Left renal pelvis (tissue), 4 donors: ENCODE results near the gene ITGA2. TPM values are rescaled to one million over a fixed set of nuclear protein-coding genes. Genes with fewer than 3 reads are reported as not detected.

Source experiments
- DNase-seq, 4 donors: peaks; one replicate each; pipeline ENCODE4 v3.0.0-alpha.2; 2013; ENCODE audit warnings: low read depth in 4 of 4, low spot score in 3 of 4
- polyA plus RNA-seq, 4 donors: library from polyadenylated mRNA; unstranded; fragments of 120-200 nt; gene quantifications; one replicate each; pipeline ENCODE4 v1.2.1, GENCODE V29; 2013; ENCODE audit not compliant: insufficient read length in 4 of 4

ITGA2 gene
- polyA plus RNA-seq, 4 donors = 8.3 to 33.8 (median 27.1) TPM

DNA sequence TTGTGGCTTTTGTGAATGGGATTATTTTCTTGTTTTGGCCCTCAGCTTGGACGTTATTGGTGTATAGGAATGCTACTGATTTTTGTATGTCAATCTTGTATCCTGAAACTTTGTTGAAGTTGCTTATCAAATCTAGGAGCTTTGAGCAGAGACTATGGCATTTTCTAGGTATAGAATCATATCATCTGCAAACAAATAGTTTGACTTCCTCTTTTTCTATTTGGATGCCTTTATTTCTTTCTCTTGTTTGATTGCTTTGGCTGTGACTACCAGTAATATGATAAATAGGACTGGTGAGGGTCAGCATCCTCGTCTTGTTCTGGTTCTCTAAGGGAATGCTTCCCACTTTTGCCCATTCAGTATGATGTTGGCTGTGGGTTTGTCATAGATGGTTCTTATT, 24.7 kb downstream of the ITGA2 start:
- no peak for DNase-seq

DNA sequence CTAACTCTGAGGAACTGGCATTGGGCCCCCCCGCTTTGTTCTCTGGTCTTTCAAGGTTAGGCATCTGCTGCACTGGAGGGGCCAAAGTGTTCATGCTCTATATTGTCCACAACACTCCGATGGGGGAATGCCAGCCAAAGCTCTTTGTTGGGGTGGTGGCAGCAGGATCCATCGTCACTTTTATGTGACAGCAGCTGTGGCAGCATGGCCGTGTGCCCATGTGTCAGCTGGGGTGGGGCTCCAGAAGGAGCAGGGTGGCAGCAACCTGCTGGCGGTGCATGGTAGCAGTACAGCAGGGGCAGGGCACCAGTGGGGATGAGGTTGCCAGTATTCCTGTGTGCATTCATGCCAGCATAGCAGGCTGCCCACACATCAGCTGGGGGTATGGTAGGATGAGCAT, 28.2 kb downstream of the ITGA2 start:
- DNase-seq = no peak

DNA sequence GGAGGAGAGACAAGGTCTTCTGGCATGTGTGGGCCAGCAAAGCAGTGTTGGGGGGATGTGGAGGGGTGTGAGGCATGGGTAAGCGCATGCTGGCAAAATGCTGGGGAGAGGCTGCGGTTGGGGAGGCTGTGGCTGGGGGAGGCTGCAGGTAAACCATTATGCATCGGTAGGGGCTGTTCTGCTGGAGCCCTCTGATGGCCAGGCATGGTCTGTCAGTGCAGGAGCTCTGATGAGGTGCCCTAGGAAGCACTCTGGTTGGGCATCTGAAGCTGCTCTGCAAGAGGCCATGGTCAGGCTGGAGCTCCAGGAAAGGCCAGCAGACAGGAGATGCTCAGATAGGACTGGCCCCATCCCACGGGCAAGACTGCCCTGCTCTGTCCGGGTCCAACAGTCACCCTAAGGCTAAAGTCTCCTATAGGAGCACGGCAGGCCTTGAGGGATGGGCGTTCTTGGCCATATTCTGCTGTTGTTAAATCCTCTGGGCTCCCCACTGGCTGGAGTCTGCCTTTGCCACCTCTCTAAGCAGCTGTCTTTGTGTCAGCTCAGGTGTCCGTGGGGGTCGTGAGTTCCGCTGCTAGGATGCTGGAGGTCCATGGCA, 28.7 kb downstream of the ITGA2 start:
- DNase-seq = no peak

DNA sequence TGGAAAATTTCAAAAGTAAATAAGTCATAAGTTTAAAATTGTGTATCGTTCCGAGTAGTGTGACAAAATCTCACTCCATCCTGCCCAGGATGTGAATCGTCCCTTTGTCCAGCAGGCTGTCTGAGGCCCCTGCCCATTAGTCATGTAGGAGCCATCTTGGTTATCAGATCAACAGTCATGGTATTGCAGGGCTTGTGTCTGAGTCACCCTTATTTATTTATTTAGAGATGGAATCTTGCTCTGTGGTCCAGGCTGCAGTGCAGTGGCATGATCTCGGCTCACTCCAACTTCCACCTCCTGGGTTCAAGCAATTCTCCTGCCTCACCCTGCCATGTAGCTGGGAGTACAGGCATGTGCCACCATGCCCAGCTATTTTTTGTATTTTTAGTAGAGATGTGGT, 30.2 kb downstream of the ITGA2 start:
- no peak for DNase-seq

DNA sequence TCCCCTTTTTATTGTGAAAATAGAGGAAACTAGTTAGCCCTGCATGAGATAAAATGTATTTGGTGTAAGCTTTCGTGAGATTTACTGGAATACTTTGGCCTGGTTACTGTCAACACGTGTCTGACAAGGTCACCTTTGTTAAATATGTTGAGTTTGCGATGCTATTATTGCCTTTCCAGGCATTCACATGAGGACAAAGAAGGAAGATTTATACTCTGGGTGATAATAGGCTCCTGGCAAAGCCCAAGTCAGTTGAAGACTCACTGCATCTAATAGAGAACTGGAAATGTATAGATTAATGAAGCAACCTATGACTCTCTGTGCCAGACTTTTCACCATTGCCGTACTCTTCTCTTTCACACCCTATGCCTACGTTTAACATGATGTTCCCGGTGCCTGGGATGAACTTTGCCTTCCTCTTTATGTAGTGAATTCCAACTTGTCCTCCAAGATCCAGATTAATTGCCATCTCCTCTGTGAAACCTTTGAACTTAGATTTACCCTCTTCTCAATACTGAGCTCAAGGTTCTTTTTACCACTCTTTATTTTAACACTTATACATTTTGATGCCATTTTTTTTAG, 33.9 kb downstream of the ITGA2 start:
- no peak for DNase-seq

DNA sequence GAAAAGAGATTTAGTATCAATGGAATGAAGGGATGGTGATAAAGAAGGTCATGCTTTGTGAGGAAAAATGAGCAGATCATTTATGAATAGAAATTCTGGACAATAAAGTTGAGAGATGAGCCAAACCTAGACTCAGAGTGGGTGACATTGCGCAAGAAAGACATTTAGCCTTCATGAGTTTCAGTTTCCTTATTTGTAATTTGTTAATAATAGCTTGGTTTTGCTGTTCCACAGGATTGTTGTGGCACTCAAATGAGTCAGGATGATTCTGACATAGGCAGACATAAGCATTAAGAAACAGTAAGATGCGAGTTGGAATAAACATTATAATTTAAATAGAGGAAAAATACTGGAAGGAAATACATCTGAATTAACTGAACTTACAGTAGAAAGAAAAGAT, 34.8 kb downstream of the ITGA2 start:
- no peak for DNase-seq

DNA sequence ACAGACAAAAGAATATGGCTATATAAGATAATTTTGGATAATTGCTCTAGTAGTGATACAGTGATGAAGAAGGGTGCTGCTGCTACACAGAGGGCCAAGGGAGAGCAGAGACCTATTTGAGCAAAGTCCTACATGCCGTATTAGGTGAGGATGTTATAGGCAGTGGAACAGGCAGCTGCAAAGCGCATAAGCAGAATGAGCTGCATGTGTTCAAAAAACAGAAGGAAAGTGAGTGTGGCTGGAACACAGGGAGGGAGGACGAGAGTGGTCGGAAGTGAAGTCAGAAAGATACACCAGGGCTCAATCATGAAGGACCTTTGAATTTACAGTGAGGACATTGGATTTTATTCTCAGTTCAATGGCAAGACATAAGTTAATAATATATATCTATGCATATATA, 35.4 kb downstream of the ITGA2 start:
- no peak for DNase-seq

DNA sequence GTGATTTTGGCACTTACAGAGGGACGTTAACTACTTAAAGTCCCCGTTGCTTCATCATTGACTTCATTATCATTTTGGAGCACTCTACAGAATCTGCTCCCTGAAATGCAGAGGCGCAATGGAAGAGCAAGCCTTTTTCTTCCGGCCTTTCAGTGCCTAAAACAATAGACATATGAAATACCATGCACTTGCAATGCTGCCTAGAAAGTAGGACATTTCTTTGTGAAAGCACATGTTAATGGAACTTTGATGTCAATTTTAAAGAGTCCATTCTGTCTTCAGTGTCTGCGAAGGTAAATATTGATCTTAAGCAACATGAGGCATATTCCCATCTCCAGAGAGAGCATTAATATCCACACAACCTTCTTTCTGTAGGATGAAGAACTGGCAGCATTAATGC, 36.3 kb downstream of the ITGA2 start:
- no peak for DNase-seq

DNA sequence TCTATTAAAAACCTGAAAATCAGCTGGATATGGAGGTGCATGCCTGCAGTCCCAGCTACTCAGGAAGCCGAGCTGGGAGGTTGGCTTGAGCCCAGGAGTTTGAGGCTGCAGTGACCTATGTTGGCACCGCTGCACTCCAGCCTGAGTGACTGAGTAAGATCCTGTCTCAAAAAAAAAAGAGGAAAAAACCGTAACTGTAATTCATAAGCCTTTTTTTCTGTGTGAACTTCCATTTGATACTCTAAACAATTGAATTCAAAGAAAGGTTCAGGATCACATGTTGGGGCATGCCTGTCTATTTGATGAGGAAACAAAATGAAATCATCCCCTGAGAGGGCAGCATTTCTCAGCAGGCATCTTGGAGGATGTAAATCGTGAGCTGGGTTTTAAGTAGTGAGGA, 38.8 kb downstream of the ITGA2 start:
- DNase-seq = no peak

DNA sequence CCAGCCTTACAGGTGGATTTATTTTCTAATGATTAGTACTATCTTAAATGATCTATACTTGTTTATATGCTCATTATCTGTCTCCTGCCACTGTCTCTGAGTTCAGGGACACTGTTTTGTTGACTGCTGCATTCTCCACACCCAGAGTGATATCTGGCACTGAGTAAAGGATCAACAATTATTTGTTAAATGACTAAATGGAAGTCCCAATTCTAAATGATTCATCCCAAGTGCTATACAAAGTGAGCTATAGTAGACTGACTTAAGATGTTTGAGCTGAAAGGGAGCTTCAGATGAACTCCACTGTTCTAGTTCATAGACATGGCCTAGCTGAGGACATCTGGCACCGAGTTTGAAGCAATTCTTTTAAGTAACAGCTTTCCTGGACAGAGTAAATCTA, 40.5 kb downstream of the ITGA2 start:
- DNase-seq = no peak

DNA sequence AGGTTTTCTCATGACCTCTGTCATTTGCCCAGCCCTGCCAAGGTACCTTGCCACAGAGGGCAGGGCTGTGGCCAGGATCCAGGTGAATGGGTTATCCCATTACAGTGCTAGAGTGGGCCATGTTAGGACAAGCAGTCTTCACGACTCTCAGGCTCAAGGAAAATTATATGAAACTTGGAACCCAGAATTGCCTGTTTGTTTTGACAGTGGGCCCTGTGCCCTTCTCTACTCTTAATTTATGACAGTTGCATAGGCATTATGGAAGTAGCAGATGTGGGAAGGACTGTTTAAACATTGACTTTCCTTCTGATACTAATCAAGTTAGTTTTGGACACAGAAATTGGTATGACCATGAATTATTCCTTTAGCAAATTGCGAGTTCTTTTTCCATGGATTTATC, 41.7 kb downstream of the ITGA2 start:
- DNase-seq = no peak

DNA sequence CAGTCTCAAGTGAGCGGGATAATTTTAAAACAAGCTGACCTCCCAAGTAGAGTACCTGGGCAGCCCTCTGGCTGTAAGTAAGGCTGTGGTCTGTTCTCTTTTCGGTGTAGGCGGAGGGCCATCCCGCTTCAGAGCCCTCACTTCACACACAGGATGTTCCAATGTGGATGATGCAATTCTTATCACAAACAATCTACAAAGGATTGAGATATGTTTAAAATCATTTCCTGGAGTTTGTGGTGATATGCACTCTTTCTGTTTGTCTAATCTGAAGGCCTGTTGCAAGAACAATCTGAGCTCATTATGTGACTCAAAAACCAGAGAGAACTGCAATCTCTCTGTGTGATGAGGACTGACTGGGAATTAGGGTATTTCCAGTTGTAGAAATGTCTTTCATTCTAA, 42.5 kb downstream of the ITGA2 start:
- DNase-seq = no peak

DNA sequence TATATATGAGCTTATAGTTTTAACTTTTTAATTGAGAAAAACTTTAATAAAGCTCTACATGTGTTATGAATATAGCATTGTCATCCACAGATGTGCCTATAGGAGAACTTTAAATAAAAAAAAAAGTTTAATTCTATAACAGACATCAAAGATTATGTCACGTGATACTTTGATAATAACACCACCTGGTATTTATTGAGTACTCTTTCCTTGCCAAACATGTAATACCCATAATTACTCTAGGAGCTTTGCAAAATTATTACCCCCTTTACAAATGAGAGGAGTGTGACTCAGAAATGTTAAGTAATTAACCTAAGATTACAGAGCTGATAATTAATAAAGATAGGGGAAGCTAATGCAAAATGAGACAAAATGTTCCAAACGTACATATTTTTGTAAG, 43.0 kb downstream of the ITGA2 start:
- DNase-seq = no peak

DNA sequence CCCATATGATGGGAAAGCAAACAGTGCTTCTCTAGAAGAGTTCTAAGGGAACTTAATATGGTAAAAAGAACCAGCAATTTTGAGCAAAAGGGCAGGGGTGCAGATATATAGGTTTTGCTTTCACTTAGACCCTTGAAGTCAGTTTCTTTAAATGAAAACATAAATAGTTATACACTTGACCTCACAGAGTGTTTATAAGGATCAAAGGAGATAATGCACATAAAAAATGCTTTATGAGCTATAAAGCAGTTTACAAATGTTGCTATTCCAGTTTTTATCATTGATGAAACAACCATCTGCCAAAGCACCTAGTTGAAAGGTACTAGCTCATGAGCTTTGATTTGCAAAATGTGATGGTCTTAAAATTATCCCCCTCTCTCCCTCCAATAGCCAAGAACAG, 45.7 kb downstream of the ITGA2 start:
- no peak for DNase-seq

DNA sequence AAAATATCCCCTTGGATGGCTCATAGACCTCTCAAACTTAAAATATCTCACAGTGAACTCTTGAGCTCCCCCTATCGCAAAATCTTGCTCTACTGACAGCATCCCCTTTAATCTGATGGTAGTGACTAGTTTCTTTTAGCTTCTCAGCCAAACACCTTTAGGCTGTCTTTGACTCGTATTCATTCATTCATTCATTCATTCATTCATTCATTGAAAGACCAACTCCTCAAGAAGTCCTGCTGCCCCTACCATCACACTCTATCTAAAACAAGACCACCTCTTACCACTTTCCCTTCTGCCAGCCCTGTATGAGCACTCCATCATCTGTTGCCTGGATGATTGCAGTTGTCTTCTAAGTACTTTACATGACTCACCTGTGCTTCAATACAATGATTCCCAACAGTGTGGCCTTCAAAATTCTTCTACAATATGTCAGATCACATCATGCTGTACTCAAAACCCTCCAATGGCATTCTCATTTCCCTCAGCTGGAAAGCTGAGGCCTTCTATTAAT, 46.8 kb downstream of the ITGA2 start:
- DNase-seq = no peak

DNA sequence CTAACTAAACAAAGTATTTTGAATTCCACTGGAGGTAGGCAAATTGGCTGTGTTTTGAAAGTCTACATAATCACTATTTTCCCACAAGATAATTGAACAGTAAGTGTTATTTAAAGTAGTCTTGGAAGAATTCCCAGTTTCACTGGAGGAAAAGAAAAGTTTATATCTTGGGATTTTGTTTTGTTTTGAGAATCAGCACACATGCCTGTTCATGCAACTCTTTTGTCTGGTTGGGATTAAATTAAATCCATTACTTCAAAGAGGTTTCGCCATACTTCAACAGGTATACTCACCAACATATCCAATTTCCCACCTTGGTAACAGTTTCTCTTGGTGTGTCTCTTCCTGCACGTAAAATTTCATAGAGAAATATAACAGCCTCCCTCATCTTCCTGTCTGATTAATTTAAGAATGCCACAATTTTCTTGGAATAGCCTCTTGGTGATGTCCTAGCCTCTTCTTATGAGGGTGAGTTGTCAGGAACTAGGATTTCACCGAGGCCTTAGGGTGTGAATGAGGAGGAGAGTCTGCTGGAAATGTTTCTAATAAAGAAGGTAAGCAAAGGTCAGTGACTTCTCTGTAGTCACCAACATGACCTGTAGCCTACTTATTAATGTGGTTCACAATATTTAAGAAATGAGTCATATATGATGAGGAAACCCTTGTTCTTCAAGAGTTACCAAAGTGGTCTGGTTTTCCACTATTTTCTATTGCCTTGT, 48.1 kb downstream of the ITGA2 start:
- DNase-seq = no peak

DNA sequence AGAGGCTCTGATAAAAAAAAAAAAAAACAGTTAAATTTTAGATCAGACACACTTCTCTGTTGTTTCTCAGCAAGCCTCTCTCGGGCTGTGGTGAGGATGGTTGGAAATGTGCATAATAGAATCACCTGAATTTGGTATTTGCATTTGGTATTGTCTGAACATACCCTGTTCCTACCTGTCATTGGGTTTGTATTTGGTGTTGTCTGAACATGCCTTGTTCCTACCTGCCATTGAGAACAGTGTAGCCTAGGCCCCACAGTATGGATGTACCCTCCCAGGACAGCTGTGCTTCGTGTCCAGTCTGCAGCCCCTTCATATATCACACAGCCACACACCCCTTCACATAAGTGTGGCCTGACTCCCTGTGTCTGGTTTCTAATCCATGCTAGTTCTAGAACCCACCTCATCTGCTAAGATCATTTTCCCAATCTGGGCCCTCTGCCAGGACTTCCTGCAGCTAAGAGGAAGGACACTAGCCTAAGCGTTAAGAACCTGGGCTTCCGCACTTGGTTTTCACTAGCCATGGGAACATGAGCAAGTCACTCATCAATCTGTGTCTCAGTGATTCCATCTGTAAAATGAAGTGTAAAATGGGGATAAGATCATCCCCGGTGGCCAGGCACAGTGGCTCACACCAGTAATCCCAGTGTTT, 49.2 kb downstream of the ITGA2 start:
- DNase-seq = no peak

DNA sequence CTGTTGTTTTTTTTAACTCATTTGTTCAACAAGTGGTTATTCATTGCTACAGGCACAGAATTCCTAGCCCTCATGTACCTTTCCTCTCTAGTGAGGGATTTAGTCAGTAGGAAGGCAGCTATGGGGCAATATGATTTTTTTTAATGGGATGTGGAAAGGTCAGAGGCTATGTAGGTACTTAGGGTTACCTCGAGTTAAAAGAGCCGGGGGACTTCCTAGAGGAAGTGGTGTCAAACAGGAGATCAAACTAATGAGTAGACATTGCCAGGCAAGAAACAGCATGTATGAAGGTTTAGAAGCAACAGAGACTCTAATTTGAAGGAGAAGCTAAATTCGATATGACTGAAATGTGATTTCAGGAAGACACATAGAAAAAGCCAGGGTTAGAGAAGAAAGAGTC, 50.7 kb downstream of the ITGA2 start:
- no peak for DNase-seq

DNA sequence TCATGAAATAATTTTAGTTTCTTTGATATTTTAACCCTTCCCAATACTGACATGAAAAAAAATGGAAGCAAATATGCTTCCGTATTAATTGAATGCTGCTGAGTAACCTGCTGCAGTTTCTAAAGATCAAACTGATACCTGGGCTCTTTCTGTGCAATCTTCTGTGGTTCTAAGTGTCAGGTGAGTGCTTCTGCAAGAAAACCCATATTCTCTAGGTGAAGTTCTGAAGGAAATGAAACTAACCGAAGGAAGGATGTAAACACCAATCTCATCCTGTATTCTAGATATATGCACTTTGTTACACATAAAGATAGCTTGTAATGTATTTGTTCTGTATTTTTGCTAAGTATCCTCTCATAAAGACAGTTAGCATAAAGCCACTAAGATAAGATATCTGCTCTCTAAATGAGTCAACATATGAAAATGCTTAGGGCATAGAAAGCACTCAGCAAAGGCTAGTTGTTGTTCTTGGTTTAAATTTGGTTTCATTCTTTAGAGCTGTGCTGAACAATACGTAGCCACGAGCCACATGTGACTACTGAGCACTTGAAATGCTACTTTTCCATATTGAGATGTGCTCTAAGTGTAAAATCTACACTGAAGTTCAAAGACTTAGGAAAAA, 52.0 kb downstream of the ITGA2 start:
- DNase-seq = no peak

DNA sequence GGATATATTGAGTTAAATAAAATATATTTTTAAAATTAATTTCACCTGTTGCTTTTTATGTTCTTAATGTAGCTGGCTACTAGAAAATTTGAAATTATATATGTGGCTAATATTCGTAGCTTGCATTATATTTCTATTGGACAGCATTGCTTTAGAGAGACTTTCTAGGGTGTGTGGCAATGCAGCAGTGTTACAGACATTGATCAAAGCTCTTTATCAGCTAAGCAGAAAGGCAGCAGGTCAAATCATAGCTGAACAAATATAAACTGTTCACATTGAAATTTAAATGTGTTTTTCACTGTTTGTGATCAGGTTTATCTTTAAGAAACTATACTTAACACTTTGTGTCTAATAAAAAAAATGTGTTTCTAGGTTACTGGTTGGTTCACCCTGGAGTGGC, 52.6 kb downstream of the ITGA2 start:
- no peak for DNase-seq

DNA sequence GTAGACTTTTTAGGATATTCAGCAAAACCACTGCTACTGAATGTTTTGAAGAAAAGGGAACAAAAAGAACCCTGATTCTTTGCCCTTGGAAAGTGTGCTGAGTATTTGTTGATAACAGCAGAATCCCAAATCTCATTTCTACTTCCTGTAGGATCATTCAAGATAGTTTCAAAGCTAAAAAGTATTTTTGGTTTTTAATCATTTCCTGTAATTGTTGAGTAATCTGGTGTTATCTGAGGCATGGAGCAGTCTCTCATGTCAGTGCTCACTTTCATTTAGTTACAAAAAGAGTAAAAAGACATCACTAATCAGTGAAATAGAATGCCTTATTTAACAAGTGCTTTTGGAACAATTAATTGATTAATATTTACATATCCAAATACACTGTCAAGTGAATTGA, 56.1 kb downstream of the ITGA2 start:
- DNase-seq = no peak
